Suprapubic skin (tissue), 4 donors: ENCODE data around the gene TBCA. TPM values are rescaled to one million over a fixed set of nuclear protein-coding genes. Genes with fewer than 3 reads are reported as not detected.

Experiments
- DNase-seq, 2 donors: peaks; one replicate each; pipeline ENCODE4 v3.0.0-alpha.2; 2019; ENCODE audit warnings: low spot score in 2 of 2
- H3K27ac ChIP-seq: fragments of 200-600 bp; sonication (generic); one replicate; pipeline ENCODE4 v1.5.1; 2019
- H3K27me3 ChIP-seq: fragments of 200-600 bp; sonication (generic); one replicate; pipeline ENCODE4 v1.5.1; 2019
- H3K36me3 ChIP-seq: fragments of 200-600 bp; sonication (generic); one replicate; pipeline ENCODE4 v1.5.1; 2019
- H3K4me1 ChIP-seq: fragments of 200-600 bp; sonication (generic); one replicate; pipeline ENCODE4 v1.5.1; 2019
- H3K4me3 ChIP-seq: fragments of 200-600 bp; sonication (generic); one replicate; pipeline ENCODE4 v1.5.1; 2019; ENCODE audit warnings: mild to moderate bottlenecking
- H3K9me3 ChIP-seq: fragments of 200-600 bp; sonication (generic); one replicate; pipeline ENCODE4 v1.5.1; 2019
- EP300 ChIP-seq: sonication (generic); formaldehyde crosslinking; IDR thresholded peaks from one replicate; pipeline ENCODE4 v1.6.1; 2017; ENCODE audit warnings: antibody characterized with exemption
- POLR2A ChIP-seq, 2 donors: fragments of 450-650 bp; IDR thresholded peaks; one replicate each; pipeline ENCODE4 v1.6.1; 2017; ENCODE audit warnings: antibody characterized with exemption in 2 of 2, mild to moderate bottlenecking in 2 of 2, moderate library complexity in 2 of 2
- POLR2AphosphoS5 ChIP-seq, 3 donors: sonication (generic); formaldehyde crosslinking; IDR thresholded peaks; one replicate each; pipeline ENCODE4 v1.6.1; 2017; ENCODE audit warnings: antibody characterized with exemption in 3 of 3
- WGBS: methylation state at CpG from one replicate; pipeline ENCODE4 v1.1.5; 2018; 5-methylcytosine and 5-hydroxymethylcytosine counted together
- total RNA-seq, 4 donors: library from RNA; depleted of rRNA; stranded (reverse); fragments of >200 nt; gene quantifications; one replicate each; pipeline ENCODE4 v1.1.0, GENCODE V29; 2016
- TF ChIP-seq, protein P1 (sequence below), 2 donors: fragments of 200-600 bp in 1 of 2; fragments of 450-650 bp in 1 of 2; sonication (generic) in 1 of 2; IDR thresholded peaks; one replicate each; pipeline ENCODE4 v1.5.1; 2016 to 2019; ENCODE audit warnings: antibody characterized with exemption in 2 of 2, mild to moderate bottlenecking in 1 of 2, moderate library complexity in 1 of 2

The TBCA gene
- total RNA-seq, 4 donors from 2014 or later, result 74.7 to 120 (median 94.5) TPM

DNA sequence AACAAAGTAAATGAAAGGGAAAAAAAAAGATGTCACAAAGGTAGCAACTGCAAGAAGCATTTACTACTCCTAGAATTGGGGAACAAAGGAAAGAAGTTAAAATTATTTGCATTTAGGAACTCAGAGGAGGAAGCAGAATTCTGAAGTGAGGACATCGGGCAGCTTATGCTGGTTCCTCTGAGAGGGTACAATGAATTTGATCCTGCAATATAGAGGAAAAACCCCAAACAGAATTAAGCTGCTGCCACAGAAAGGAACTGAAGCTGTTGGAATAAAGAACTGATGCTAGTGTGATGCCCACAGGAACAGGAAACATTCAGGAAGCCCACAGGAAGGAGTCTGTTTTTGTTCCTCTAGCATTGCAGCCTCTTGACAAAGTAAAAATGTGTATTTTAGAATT, 22.3 kb upstream of the TBCA start:
- no peaks in the 10 kb centered on the region for H3K36me3 ChIP-seq
- TF ChIP-seq POLR2A (IDR thresholded peaks at IDR 0.05) (no peak), POLR2AphosphoS5 (IDR thresholded peaks at IDR 0.05) (no peak), EP300 (no peak)
- TF ChIP-seq, protein P1, sequence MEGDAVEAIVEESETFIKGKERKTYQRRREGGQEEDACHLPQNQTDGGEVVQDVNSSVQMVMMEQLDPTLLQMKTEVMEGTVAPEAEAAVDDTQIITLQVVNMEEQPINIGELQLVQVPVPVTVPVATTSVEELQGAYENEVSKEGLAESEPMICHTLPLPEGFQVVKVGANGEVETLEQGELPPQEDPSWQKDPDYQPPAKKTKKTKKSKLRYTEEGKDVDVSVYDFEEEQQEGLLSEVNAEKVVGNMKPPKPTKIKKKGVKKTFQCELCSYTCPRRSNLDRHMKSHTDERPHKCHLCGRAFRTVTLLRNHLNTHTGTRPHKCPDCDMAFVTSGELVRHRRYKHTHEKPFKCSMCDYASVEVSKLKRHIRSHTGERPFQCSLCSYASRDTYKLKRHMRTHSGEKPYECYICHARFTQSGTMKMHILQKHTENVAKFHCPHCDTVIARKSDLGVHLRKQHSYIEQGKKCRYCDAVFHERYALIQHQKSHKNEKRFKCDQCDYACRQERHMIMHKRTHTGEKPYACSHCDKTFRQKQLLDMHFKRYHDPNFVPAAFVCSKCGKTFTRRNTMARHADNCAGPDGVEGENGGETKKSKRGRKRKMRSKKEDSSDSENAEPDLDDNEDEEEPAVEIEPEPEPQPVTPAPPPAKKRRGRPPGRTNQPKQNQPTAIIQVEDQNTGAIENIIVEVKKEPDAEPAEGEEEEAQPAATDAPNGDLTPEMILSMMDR (IDR thresholded peaks at IDR 0.05), result no peak
- H3K27me3 ChIP-seq, result peaks cover 3% of the 10 kb centered on the region
- no peak overlapping the region for H3K4me3 ChIP-seq
- H3K4me1 ChIP-seq, result no peaks in the 10 kb centered on the region
- H3K27ac ChIP-seq, result no peak overlapping the region
- H3K9me3 ChIP-seq, result peaks cover 7% of the 10 kb centered on the region
- 57% methylated on average over 1 of the region's 1 CpG for WGBS
- DNase-seq, result no peak

DNA sequence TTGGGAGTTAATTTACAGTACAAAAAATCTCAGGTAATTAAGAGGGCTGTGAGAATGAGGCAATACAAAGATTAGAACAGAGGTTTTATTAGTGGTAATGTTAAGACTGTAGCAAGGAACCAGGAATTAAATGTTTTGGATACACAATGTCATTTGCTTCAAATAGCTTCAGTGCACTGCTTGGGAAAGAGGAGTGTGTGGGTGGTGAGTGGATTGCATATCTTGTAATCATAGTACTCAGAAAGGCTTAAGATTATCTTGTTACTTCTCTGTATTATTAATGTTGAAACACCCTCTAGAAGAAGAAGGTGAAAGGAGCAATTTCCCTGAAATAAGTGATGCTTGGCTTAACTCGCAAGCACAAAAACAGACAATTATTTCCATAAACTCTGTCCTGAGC, 21.0 kb upstream of the TBCA start:
- no peak overlapping the region for H3K27ac ChIP-seq
- H3K36me3 ChIP-seq, result no peaks in the 10 kb centered on the region
- H3K4me3 ChIP-seq, result no peak overlapping the region
- peaks cover 3% of the 10 kb centered on the region for H3K27me3 ChIP-seq
- no peak for DNase-seq
- WGBS, result 93% methylated on average over 1 of the region's 1 CpG
- H3K4me1 ChIP-seq, result no peaks in the 10 kb centered on the region
- no peak for TF ChIP-seq POLR2A (IDR thresholded peaks at IDR 0.05)
- no peak for TF ChIP-seq POLR2AphosphoS5 (IDR thresholded peaks at IDR 0.05)
- TF ChIP-seq, protein P1 (IDR thresholded peaks at IDR 0.05), result no peak
- no peak for TF ChIP-seq EP300
- H3K9me3 ChIP-seq, result peaks cover 3% of the 10 kb centered on the region

DNA sequence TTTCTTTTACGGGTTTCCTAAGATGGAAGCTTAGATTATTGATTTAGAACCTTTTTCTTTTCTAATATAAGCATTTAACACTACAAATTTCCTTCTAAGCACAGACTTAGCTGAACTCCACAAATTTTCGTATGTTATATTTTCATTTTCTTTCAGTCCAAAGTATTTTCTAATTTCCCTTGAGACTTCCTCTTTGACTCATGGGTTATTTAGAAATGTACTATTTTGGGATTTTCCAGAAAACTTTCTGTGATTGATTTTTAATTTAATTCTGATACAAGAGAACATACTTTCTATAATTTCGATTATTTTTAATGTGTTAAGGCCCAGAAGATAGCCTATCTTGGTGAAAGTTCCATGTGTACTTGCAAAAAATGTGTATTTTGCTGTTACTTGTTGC, 19.7 kb upstream of the TBCA start:
- H3K27me3 ChIP-seq, result peaks cover 3% of the 10 kb centered on the region
- 78% methylated on average over 3 of the region's 3 CpGs for WGBS
- no peaks in the 10 kb centered on the region for H3K4me1 ChIP-seq
- TF ChIP-seq POLR2A (IDR thresholded peaks at IDR 0.05) (no peak), EP300 (no peak), POLR2AphosphoS5 (IDR thresholded peaks at IDR 0.05) (no peak)
- TF ChIP-seq, protein P1 (IDR thresholded peaks at IDR 0.05), result no peak
- H3K9me3 ChIP-seq, result no peaks in the 10 kb centered on the region
- no peaks in the 10 kb centered on the region for H3K36me3 ChIP-seq
- no peak overlapping the region for H3K27ac ChIP-seq
- no peak for DNase-seq
- H3K4me3 ChIP-seq, result no peak overlapping the region

DNA sequence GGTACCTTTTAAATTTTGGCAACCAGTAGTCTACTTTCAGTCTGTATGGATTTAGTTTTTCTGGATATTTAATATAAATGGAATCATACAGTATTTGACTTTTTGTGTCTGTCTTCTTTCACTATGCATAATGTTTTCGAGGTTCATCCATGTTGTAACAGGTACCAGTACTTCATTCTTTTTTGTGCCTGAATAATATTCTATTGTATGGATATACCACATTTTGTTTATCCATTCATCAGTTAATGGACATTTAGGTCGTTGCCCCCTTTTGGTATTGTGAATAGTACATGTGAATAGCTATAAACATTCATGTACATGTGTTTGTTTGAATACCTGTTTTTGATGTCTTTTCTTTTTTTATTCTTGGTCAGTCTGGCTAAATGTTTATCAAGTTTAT, 19.1 kb upstream of the TBCA start:
- no peaks in the 10 kb centered on the region for H3K9me3 ChIP-seq
- 73% methylated on average over 2 of the region's 2 CpGs for WGBS
- no peak overlapping the region for H3K4me3 ChIP-seq
- no peak for DNase-seq
- H3K36me3 ChIP-seq, result no peaks in the 10 kb centered on the region
- H3K27me3 ChIP-seq, result peaks cover 3% of the 10 kb centered on the region
- H3K27ac ChIP-seq, result no peak overlapping the region
- no peak for TF ChIP-seq POLR2AphosphoS5 (IDR thresholded peaks at IDR 0.05)
- TF ChIP-seq, protein P1 (IDR thresholded peaks at IDR 0.05), result no peak
- TF ChIP-seq EP300, result no peak
- no peak for TF ChIP-seq POLR2A (IDR thresholded peaks at IDR 0.05)
- H3K4me1 ChIP-seq, result no peaks in the 10 kb centered on the region

DNA sequence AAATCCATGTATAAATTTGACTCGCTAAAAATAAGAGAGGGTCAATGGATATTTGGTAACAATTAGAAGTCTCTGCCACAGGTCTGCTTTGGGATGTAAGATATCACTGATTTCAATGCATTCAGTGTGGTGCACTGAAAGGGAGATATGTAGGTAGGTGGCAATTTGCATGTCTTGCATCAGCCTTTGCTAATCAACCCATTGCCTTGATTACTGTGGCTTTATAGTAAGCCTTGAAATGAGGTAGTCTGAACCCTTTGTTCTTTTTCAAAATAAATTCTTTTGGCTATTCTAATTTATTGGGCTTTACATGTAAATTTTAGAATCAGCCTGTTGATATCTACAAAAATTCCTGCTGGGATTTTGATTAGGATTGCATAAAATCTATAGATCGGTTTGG, 15.8 kb upstream of the TBCA start:
- Histone ChIP-seq H3K27ac (no peak overlapping the region), H3K36me3 (no peaks in the 10 kb centered on the region), H3K9me3 (no peaks in the 10 kb centered on the region), H3K4me3 (no peak overlapping the region), H3K4me1 (no peaks in the 10 kb centered on the region), H3K27me3 (no peaks in the 10 kb centered on the region)
- TF ChIP-seq POLR2A (IDR thresholded peaks at IDR 0.05) (no peak), EP300 (no peak), POLR2AphosphoS5 (IDR thresholded peaks at IDR 0.05) (no peak)
- TF ChIP-seq, protein P1 (IDR thresholded peaks at IDR 0.05), result no peak
- DNase-seq, result no peak
- WGBS, result 93% methylated on average over 2 of the region's 2 CpGs
